T-helper 2 cell (primary cell): ENCODE measurements around the gene AKIP1.
A peak's percentile ranks its signal among the peaks of the same experiment; 100 is the strongest.
"Not testable (repeated sequence)": the region's sequence is repeated elsewhere in the genome, so short reads cannot be mapped to it uniquely, and the experiment has no call there.

Experiments
- DNase-seq, 5 experiments: peaks; one replicate each; pipeline versions ENCODE4 v3.0.0 to v3.0.0-alpha.2; 2012 to 2022

AKIP1 gene

DNA sequence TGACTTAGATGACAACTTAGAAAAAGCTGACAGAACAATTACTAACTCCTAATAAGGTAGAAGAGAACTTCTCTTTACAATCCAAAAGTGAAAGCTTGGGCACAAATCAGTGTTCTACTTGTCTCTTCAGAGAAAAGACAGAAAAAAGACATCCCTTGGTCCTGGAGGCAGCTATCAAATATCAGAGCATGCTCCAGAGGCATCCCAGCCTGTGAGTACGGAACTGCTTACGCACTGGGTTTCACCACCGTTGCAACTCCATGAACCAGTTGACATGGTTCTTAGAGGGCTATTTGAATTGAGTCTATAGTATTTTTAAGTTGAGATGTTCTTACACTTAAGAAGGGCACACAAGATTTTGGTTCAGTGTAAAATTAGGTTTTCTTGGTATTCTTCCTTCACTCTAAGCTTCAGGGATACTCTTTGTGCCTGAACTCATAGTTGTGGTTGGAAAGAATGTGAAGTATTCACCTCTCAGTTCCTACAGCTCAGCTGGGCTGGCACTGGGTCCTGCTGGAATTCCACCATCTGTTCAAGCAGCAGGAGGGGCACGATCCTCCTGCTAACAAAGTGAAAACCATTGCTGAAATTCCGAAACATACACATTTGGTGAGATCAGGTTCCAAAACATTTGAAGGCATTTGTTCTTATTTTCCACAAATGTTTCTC is 6.3 kb downstream of the AKIP1 start:
- DNase-seq: peak in 1 of 5 experiments; percentile 15

DNA sequence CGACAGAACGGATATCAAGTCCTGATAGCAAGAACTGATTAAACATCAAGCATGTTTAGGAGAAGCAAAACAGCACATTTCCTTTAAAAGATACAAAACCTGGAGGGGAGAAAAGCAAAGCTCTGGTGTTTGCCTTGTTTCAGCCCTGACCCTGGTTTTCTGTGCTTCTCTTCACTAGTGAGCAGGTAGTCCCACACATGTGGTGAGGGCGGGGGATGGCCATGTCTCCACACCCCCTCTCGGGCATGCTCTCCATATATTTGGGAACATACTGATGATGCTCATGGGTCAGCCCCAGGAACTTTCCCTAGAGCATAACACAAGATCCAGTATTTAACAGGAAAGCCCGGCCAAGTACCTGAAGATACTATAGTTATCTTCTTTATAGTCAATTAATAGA is 11.7 kb downstream of the AKIP1 start:
- no peak for DNase-seq

DNA sequence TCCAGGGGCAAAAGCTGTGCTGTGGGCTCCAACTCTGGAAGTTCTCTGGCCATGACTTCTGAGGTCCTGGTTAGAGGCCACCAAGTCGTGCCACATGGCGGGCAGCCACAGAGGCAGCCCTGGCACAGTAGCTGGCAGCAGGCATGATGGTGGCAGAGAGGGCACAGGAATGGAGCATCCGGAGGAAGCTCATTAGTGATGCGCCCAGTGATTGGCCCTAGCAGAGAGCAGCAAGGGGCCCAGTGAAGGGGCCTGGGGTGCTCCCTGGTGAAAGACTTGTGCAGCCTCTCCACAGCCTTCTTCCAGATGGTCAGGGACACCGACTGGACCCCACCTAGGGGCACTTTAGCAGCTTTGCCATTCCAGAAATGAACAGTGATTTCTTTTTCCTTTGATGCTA is 14.7 kb downstream of the AKIP1 start:
- no peak for DNase-seq

DNA sequence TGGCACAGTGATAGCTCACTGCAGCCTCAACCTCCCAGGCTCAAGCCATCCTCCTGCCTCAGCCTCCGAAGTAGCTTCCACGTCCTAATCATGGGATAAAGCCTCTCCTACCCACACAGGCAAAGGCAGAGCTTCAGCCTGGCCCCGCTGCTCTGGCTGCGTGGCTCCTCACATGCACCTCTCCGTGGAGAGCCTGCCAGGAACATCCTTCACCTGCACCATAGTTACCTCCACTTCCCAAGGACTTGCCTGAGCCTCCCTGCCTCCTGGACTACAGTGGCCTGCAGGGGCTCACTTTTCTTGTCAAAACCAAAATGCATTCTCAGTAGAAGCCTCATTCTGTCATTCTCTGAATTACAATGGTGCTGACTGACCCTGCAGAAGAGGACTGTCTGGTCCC is 15.2 kb downstream of the AKIP1 start:
- no peak for DNase-seq

DNA sequence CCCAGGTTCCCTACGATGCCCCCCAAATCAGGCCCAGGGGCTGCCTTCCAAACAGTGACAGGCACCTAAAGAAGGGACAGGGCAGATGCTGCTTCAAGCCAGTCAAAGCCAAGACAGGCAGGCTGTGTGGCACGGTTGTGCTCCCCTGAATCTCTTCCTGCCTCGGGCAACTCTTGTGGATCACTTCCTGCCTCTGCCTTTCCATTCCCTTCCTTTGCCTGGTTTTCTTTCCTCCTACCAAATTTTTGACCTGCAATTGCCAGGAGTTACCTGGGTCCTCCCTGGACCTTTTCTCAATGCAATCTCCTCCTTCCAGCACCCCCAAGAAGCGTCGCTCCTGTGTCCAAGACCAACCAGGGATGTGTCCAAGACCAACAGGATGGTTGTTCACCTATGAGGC is 16.2 kb downstream of the AKIP1 start:
- DNase-seq: no peak

DNA sequence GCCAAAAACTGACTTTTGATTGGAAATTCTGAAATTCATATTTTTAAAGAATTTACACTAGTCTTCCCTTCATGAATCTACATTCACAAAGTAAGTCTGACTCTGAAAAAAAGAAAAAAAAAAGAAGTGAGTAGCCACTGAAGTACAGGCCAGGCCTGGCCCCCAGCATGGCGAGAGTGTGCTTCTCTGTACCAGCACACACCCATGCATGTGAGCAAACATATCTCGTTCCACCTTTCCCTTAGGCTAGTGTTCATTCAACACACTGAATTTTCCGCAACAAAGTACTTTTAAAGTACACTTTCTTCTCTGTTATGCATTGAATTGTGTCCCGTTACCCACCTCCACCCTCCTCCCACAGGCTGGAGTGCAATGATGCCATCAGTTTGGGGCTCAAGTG is 17.2 kb downstream of the AKIP1 start:
- no peak for DNase-seq

DNA sequence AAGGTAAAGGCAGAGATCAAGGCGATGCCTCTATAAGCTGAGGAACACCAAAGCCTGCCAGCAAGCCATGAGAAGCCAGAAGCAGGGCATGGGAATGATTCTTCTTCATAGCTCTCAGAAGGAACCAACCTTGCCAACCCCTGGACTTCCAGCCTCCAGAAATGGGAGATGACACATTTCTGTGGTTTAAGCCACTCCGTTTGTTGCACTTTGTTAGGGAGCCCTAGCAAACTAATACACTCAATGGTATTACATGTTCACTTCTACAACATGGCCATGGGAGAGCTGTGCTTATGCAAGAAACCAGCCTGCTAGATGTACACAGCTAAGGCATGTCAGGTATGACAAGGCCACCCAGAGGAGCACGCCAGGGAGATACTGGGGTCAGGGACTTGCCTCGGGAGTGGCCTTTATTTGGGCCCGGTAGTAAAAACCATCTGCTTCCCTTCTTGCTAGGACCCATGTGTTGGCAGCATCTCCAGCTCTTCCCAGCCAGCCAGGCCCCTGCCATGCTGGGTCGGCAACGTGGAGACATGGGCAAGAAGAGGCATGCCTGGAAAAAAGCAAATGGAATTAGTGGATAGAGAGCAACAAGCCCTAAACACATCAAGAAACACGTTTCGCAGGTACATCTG is 18.1 kb downstream of the AKIP1 start:
- no peak for DNase-seq

DNA sequence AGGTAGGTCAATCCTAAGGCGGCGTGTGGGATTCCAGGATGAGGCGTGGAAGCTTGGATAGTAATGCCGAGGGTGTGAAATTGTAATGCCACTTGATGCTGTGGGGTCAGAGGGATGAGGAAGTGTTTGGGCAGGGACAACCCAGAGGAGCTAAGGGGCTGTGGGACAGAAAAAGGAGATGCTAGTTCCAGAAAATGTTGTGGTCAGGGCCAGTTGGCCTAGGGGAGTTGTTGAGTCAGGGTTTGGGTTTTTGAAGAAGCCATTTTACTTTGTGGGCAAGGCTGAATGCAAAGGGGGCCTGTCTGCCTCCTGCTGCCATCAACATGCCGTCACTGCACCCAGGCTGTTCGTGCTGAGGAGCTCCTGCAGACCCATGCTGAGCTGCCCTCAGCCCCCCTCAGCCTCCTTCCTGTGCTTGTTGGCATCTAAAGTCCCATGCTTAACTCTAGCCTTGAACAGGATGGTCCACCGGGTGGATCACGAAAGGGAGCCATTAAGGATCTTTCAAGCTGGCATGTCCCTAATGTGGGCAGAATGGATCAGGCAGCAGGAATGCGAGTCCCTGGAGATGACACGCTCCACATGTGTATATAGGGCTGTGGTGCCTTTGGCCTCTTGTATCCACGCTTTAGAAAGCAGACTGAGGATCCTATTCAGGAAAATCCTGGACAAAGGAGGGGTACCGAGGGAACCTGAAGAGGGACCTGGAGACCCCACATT is 19.6 kb downstream of the AKIP1 start:
- DNase-seq: no peak

DNA sequence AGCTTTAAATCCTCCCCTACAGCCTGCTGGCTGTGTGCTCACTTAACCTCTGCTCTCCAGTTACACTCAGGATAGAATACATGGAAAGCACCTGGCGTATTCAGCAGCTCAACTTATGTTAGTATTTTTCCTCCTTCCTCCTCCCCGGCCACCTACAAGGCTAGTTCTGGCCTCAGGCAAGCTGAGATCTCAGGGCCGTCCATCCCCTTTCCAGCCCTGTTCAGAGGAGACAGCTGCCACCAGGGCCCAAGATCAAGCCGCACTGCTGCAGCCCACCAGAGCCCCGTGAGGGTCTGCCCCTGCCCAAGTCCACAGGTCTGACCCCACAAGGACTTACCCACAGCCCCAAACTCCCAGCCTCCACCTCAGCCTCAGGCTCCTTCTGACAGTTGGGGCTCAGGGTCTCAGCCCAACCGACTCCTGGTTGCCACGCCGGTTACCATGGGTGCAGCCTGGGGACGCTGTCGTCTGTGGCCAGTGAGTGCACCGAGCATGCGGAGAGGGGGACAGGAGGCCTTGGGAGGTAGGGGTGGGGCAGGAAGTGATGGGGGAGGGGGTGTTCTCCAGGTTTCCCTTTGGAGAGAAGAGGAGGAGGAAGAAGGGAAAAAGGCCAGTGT is 21.7 kb downstream of the AKIP1 start, which contains the start of gene C11orf16:
C11orf16 (minus strand) TSS at position 384 of the 617 bp plus-strand sequence. CDS start 639 bp downstream, outside the sequence.
- DNase-seq: no peak

DNA sequence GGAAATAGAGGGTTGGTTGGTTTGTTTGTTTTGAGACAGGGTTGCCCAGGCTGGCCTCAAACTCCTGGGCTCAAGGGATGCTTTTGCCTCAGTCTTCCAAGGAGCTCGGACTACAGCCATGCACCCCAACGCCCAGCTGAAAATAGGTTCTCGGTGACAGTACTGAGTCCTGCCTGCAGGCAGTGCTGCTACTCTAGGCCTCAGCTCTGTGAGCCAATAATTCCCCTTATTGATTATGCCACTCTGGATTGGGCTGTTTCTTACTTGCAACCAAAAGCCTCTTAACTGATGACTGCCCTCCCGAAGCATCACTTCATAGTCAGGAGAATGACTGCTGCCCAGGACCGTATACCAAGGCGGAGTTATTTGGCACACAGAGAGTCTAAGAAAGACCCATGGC is 22.9 kb downstream of the AKIP1 start:
- DNase-seq: no peak

DNA sequence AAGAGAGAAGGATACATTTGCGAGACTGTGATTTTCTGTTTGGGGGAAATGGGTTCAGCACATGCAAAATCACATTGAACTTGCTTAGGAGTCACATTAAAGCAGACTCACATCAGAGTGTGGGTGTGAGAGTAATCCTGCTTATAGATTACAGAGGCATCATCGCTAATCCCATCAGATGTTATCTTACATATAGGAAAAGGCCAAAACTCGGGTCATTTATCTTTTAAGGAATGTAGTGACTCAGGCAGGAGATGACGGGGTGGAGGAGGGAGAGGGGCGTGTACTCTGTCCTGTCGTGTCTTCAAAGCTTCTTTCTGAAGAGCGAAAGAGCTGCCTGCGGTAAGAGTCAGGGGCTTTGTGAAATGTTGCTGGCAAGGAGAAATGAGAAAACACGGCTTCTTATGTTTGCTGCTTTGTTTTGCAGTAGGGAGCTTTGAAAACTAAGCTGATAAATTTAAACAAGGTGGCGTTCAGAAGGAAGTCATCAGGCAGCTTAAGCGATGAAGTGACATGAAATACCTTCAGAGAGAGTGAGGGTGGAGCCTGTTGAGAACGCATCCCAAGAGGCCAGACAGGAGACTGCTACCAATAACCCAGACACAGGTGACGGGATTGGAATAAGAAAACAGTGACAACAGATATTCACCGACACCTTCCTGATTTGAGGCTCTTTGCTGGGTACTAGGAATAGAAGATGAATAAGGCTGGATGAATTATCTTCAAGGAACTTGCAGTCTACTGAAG is 23.9 kb downstream of the AKIP1 start:
- no peak for DNase-seq

DNA sequence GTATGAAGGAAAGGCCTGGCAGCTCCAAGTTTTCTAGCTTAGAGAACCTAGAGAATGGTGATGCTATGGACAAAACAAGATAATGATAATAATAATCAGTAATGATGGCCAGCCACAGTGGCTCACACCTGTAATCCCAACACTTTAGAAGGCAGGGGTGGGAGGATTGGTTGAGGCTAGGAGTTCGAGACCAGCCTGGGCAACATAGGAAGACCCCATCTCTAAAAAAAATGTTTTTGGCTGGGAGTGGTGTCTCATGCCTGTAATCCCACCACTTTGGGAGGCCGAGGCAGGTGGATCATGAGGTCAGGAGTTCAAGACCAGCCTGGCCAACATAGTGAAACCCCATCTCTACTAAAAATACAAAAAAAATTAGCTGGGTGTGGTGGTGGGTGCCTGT is 24.8 kb downstream of the AKIP1 start:
- not testable (repeated sequence) for DNase-seq

DNA sequence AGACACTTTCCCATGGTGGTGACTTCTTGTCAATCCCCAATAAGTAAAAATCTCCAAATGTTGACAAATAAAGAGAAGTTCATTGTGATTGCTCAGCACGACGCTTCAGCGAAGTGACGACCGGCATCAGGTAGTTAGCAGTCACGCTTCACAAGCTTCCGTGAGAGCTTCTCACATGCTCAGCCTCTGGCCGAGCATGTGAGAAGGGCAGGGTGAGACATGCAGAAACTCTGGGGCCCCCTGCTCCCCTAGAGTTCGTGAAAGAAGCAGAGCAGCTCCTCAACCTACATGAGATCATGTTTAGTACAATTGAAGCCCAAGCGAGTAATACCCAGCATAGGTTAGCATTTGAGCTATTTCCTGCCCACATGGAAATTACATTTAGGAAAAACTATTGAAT is 26.2 kb downstream of the AKIP1 start:
- no peak for DNase-seq

DNA sequence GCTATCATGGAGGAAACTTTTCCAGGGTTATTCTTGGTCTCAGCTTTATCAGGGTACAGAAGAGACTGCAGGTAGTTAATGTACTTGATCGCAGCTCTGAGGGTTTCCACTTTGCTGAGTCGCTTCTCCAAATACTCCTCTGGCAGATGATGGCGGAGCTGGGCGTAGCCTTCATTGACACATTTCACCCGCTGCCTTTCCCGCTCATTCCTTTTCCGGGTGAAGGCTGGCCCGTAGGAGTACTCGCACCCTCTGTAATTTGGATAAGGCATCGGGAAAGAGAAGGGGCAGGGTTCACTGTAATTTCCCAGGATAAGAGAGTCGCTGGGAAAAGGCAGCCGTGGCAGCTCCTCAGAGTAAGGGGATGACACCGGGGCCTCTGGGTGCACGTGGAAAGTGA is 26.7 kb downstream of the AKIP1 start:
- DNase-seq: no peak

DNA sequence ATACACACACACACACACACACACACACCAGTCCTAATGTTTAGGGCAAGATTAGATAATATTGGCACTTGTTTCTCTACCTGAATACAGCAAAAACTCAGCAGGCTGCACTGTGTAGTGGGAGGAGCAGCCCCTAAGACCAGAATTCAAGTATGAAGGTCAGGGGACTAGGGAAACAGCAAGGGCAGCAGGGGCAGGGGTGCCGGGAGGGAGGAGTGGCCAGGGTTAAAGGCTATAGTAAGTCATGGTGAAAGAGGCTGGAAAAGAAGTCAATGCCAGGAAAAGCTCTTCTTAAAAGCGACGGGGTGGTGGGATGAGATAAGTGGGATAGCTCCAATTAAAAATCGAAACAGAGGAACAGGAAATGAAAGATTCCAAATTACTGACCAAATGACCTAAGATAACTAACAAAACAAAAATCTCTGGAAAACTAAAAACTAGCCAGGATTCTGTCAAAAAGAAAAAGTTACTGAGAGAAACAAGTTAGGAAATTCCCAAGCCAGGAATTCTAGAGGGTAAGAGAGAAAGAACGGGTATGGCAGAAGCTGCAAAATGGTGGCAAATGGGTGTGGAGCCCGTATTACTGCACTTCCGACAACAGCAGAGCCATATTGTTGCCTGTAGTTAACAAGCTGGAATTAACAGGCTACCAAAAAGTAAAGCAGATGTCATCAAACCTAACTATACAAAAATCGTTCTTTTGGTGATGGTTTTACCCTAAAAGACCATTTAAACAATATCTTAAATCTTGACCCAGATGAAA is 30.5 kb downstream of the AKIP1 start:
- DNase-seq: no peak

DNA sequence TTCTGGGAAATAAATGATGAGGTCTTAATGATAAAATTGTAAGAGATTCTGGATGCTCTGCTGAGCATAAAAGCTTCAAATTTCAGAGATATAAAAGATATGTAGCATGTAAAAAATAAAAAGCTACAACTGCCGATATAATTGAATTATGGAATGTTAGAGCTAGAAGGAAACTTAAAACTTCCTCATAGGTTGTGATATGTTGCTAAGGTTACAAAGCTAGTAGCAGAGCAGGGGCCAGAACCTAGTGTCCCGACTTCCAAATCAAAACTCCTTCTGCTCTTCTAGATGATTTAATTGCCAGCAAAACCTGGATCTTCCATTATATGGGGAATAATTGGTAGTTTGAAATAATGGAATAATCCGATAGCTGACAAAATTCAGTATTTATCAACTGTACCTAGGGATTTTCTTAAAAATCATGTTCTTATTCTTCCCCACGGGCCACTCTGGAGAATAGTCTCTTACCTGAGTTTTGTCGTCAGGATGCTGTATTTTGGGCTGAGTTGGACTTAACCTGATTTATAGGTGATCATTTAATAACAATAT is 31.6 kb downstream of the AKIP1 start, which contains the start of gene ASCL3:
ASCL3 (minus strand) TSS at position 499 of the 549 bp plus-strand sequence. CDS start 4,855 bp downstream, outside the sequence.
- DNase-seq: no peak

DNA sequence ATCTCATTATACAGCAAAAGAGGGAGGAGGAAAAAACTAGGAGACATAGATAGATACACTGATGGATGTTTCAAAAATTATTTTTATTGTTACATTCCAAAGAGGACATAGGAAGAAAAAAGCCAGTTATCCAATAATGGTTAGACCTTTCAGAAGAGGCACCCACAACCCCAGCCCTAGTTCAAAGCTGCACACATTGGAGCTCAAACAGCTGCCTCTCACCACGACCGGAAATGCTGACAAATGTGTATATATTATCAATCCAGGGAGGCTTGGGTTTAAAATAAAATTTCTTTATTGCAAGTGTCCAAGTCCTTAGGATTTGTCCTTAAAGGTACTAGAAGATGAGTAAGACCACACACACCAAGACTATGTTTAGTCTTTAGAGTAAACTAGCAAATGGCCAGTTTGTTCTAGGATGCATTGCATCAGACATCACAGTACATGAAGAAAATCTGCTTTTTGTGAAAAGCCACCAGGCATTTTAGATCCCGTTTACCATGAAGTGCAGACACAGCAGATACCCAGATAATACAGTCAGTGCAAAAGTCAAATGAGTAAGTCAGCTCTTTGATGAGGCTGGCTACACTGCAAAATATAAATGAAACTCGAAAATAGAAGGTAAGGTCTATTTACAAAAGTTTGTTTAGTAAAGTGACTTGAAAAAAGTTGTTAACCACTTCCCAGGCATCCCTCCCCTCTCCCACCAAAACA is 36.4 kb downstream of the AKIP1 start:
- DNase-seq: peak in 1 of 5 experiments; percentile 53

DNA sequence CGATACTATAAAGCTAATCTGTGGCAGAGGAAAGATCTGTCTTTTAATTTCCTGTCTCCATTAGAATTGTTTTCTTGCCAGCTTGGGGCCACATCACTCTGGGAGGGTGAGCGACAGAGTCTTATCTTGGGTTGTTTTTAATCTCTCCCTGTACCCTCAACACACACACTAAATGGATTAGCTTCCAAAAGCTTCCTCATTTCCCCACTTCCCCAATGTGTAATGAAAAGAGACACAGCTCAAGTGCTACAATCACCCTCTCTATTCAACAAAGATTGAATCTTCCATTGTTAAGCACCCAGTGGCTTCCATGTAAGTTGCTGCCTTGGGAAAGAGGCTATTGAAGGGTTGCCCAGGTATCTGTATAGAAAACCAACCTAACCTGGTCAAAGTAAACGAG is 37.9 kb downstream of the AKIP1 start:
- DNase-seq: no peak

DNA sequence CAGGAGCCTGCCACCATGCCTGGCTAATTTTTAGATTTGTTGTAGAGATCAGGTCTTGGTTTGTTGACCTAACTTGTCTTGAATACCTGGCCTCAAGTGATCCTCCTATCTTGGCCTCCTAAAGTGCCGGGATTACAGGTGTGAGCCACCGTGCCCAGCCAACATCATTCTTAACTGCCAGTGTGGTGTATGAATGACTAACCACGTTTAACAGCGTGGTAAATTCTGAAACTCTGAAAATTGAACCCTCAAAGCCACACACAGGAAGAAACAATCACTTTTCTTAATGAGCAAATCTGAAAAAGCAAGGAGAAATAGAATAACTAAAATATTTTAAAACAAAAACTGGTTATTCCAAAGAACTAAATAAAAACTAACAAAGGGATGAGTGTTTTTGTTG is 45.9 kb downstream of the AKIP1 start:
- peak in 1 of 5 experiments; percentile 66 for DNase-seq

DNA sequence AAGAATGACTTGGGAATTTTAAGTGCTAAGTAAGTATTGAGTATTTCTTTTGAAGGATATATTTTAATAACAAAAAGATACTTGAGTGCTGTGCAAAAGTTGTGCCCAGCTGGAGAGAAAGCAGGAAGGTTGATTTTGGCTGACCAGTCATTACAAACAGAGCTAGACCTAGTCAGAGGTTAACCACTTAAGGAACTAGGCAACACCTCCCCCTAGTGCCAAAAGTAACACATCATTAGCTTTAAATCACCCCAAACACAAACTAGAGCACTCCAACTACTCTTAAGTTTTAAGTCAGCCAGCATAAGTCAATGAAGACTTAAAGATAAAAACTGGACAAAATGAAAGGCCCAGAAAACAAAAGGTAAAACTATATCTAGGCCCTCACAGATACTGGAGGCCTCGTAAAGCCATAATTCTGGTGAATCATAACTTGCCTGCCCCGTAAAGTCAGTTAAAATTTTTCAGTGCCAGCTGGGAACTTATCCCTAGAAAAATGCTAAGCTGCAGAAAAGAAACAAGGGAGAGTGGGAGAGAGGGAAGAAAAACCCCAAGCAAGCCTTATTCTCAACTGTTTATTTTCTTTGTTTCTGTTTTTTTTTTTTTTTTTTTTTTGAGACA is 48.7 kb downstream of the AKIP1 start:
- DNase-seq: peak in 1 of 5 experiments; percentile 82
